GM18867 (cell line): ENCODE data around the gene FLNB.
"Not testable (repeated sequence)": the region's sequence is repeated elsewhere in the genome, so short reads cannot be mapped to it uniquely, and the experiment has no call there.

ENCODE experiments used
- ATAC-seq: cut with Tn5 transposase; IDR thresholded peaks from one replicate; pipeline ENCODE4 v1.9.1; 2021; ENCODE audit warnings: mild to moderate bottlenecking, moderate library complexity; ENCODE audit not compliant: unreplicated experiment

The FLNB gene

GRCh38 chr3:57978316-57978715 is 29.9 kb upstream of the FLNB start:
- no peak for ATAC-seq

- ATAC-seq = no peak
Measured at GRCh38 chr3:57980416-57980815, 27.8 kb upstream of the FLNB start.

- ATAC-seq = no peak
Measured at GRCh38 chr3:57981483-57982087, 26.6 kb upstream of the FLNB start.

- no peak for ATAC-seq
Measured at GRCh38 chr3:57982561-57983243, 25.5 kb upstream of the FLNB start.

GRCh38 chr3:57983734-57984518 is 24.3 kb upstream of the FLNB start:
- peak; percentile 99 for ATAC-seq

- ATAC-seq = no peak
Measured at GRCh38 chr3:57985176-57985983, 22.8 kb upstream of the FLNB start.

- ATAC-seq = no peak
Measured at GRCh38 chr3:57985984-57986246, 22.3 kb upstream of the FLNB start.

GRCh38 chr3:57986261-57986660 is 22.0 kb upstream of the FLNB start:
- ATAC-seq = no peak

- ATAC-seq = not testable (repeated sequence)
Measured at GRCh38 chr3:57989198-57989597, 19.0 kb upstream of the FLNB start.

- no peak for ATAC-seq
Measured at GRCh38 chr3:57989646-57990045, 18.6 kb upstream of the FLNB start.

- no peak for ATAC-seq
Measured at GRCh38 chr3:57992452-57993213, 15.6 kb upstream of the FLNB start.

GRCh38 chr3:57998366-57999283 is 9.6 kb upstream of the FLNB start:
- peak; percentile 78 for ATAC-seq

- no peak for ATAC-seq
Measured at GRCh38 chr3:57999417-58000115, 8.7 kb upstream of the FLNB start.

GRCh38 chr3:58000306-58001085 is 7.7 kb upstream of the FLNB start:
- no peak for ATAC-seq

GRCh38 chr3:58001086-58001467 is 7.1 kb upstream of the FLNB start:
- no peak for ATAC-seq

GRCh38 chr3:58001979-58002378 is 6.2 kb upstream of the FLNB start:
- ATAC-seq = no peak

GRCh38 chr3:58003093-58003492 is 5.1 kb upstream of the FLNB start:
- ATAC-seq = no peak

GRCh38 chr3:58004973-58005372 is 3.2 kb upstream of the FLNB start:
- ATAC-seq = no peak
